ENCODE data around the gene APOC3.

Gene APOC3

DNA sequence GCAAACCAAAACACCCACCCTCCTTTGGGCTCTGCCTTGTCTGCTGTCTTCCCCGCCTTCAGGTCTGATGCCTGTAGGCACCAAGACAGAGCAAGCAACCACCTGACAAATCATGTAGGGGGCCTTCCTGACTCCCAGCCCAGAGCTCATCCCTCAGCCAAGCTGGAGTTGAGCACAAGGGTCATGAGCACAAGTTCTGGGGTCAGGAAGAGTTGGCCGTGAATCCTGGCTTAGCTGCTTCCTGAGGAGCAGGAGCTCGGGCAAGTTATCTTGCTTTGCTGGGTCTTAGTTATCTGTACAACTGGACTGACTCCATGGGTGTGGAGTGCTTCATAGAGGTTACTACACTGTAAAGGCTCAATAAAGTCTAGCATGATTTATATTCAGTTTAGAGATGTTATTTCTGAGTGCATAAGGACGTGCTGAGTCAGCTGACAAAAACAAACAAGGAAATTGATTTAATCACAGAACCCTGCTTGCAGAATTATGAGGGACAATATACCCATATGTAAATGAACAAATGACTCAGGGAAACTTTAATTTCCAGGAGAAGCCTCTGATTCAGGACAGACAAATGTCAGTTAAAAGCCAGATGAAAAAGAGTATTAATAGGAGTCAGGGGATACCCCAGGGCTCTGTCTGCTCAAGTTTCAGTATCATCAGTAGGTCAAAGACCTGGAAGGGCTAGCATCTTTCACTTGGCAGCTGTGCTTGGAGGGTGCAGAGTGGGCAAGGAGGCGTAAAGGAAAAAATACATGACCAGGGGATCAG, 22.7 kb downstream of the APOC3 start:
- no peak for DNase-seq

DNA sequence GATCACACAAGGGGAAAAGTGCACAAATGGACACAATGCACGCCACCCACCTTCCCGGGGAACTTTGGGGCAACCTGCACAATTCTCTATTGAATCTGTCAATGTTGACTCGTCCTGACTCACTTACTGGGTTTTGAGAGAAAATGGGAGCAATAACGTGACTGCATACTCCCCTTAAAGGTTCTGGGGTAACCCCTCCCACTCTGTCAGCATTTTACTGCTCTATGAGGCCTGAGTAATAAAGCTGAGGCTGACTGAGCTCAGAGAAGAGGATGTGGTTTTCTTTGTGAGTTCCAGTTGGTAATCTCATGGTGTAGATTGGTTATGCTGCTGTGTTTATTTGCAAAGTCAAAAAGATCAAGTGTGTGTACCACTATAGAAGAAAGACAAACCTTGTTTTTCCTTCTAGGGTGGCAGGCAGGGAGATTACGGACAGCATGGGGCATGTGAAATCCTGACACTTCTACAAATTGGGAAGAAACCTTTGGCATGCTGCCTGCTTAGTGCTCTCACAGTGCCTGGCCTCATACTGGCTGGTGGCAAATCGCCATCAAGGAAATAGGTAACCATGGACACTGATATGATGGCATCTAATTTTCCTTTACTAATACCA, 23.9 kb downstream of the APOC3 start:
- peak; percentile 67 for DNase-seq

DNA sequence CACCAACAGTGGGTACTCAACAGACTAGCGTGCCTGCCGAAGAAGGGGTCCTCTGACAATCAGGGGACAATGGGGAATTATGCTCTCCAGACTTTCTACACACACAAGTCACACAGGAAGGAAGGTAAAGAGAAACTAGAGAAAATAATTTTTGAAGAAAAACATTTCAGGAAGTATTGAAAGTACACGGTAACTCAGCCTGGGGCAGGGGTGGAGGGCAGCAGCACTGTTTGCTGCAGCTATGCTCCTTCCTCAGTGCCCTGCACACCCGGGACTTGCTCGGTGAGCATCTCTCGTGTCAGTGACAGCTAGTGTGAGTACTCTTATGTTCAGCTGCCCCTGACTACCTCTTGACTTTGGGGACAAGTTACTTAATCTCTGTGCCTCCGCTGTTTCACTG, 25.7 kb downstream of the APOC3 start:
- no peak for DNase-seq

DNA sequence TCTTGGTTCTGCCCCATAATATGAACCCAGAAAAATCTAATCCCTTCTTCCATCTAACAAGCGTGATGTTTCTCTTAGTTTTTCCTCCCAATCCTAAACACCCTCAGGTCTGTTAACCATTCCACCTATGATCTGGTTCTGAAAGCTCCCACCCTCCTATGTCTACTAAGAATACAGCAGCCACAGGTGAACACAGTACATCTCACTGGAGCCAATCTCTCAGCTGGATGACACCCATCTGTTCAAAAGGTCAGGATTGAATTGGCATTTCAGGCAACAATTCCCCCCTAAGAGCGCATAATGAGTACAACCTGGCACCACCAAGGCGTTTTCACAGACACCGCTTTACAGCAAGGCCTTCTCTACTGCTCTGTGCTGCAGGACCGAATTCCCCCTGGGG, 26.7 kb downstream of the APOC3 start:
- DNase-seq, result no peak

- DNase-seq, result no peak
Observed at GRCh38 chr11:116857316-116857715, 27.6 kb downstream of the APOC3 start.

DNA sequence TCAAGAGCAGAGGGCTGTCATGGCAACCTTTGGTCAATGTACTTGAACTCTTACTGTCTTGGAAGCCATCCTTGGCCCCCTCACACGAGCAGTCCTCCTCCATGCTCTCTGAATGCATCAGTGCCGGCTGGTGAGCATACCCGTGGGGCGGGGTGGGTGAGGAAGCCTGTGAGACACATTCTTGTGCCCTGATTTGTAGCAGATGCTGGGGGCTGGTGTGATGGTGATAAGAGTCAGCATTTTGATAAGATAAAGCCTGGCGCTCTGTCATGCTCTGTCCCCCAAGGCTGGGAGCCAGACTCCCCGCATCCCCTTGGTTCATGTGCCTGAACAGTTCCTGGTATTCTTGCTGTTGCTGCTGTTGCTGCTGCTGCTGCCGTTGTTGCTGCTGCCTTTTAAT, 28.2 kb downstream of the APOC3 start:
- no peak for DNase-seq

GRCh38 chr11:116859175-116859574, 29.5 kb downstream of the APOC3 start:
- no peak for DNase-seq

DNA sequence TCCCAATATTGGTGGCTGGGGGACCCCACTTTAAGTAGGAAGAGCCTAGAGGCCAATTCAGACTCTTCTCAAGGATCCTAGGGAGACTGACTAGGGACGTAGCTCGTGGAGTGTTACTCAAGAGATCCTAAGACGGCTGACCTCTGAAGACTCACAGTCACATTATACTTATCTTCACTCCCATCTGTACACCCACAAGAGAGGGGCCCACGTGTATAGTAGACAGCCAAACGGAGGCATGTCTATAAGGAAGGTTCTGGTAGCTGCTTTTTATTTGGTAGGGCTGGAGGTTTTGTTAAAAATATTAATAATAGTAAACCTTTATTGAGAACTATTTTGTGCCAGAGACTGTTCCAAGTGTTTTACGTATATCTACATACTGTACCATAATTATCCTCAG, 30.6 kb downstream of the APOC3 start:
- no peak for DNase-seq

DNA sequence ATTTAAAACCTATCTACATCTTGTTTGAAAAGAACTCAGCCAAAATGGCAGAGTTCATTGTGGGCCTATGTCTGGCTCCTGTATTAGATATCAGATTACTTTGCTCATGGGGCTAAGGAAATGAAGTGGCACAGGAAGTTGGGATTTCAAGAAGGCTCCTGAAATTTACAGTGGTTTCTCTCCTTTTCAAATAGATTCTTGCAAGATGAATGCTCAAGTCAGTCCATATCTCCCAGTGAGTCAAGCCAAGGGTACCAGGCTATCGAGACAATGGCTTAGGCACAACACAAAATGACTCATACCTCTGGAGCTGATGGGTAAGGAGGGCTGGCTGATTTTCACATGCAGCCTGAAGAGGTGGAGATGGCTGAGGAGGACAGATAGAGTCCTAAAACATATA, 31.8 kb downstream of the APOC3 start:
- no peak for DNase-seq

- DNase-seq, result no peak
Observed at GRCh38 chr11:116862185-116862584, 32.5 kb downstream of the APOC3 start.

GRCh38 chr11:116862951-116863350, 33.2 kb downstream of the APOC3 start:
- DNase-seq, result no peak

DNA sequence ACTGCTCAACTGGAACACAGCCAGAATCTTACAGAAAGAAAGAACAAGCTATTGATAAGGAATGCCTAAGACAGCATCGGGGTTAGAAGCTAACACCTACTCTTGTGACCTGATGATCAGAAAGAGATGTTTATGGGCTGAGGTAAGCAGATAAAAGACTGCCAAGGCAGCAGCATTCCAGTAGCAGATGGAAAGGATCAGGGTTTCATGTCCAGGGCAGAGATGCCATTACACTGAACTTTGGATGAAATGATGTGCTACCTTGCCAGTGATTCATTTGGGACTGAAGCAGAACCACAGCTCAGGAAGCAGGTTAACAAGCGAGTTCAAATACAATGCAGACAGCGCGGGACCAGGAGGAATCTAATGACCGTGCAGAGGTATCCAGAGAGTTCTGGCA, 34.8 kb downstream of the APOC3 start:
- no peak for DNase-seq

- no peak for DNase-seq
Observed at GRCh38 chr11:116865696-116866095, 36.0 kb downstream of the APOC3 start.

DNA sequence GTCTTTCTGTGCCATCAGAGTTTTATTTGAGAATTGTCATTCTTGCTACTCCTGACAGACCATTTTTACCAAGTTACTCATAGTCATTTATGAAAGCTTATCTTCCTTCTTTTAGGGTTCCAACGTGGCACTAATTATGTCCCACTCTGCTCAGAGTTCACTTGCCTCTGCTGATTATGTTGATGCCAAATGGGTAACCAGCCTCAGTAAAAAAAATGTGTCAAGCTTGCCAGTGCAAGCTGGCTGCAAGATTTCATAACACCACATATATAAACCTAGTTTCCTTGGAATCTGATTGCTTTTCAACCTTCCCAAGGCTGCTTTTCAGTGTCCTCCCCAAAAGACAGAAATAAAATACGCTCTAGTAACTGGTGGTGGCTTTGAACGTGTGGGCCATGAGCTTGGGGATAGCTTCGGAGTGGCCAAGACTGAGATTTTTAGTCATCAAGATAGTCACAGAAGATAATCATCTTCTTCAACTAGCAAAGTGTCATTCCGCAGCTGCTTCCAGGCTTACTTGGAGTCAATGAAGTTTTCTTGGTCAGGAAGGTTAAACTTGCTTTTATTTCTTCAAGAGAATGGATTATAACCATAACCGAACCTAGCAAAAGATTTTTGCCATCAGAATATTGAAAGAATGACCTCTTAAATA, 37.2 kb downstream of the APOC3 start:
- DNase-seq, result no peak

- no peak for DNase-seq
Observed at GRCh38 chr11:116867619-116868018, 37.9 kb downstream of the APOC3 start.

- DNase-seq, result no peak
Observed at GRCh38 chr11:116868066-116868465, 38.4 kb downstream of the APOC3 start.

DNA sequence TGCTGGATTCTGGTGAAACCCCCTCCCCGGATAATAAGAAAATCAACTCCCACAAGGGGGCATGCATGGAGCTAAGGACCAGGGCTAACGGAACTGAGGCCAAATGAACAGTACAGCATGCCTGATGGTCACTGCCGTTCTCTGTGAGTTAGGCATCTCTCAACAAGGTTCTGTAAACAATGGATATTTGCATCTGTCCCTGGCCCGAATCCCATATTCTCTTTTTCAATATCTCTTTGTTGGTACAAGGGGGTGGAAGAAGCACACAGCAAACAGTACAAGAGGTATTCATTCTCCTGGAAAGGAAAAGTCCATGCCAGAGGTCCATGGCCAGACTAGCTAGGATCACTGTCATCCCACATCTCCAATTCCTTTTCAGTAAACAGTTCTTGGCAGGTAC, 39.9 kb downstream of the APOC3 start:
- DNase-seq, result no peak

GRCh38 chr11:116870054-116870453, 40.3 kb downstream of the APOC3 start:
- DNase-seq, result no peak

DNA sequence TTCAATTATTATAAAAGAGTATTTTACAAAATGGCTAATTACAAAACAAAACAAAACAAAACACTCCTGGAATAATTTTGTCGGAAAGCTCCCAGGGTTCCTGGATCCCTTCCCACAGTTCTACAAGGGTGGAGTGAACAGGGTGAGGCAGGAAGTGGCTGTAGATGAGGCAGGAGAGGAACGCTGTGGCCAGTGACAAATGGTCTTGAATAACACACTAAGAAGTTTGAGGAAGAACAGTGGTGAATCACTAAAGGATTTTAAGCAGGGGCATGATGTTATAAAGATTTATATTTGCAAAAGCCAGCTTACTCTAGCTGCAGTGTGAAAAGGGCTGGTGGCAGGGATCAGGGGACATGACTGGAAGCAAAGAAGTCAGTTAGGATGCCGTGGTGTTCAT, 41.5 kb downstream of the APOC3 start:
- no peak for DNase-seq

GRCh38 chr11:116873381-116873780, 43.7 kb downstream of the APOC3 start:
- no peak for DNase-seq

DNA sequence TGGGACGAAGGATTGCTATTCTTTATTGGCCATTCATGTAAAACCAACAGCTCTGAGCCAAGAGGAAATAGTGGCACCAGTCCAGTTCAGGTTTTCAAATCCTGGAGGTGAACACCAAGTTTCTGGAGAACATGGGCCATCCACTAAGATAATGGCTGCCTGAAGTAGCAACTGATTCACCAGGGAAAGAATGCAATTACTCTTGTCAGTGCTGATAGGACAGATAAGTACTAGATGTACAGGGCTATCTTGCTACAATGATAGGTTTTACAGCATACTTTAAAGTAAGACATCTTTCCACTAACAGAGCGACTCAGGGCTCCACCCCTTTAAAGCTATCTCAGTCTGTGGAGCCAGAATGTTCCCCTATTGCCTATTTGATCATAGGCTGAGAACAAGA, 44.5 kb downstream of the APOC3 start:
- DNase-seq, result no peak

- DNase-seq, result no peak
Observed at GRCh38 chr11:116875194-116875593, 45.5 kb downstream of the APOC3 start.

GRCh38 chr11:116876656-116877055, 46.9 kb downstream of the APOC3 start:
- DNase-seq, result no peak
